ENCODE data around the gene STX16. TPM values are rescaled to one million over a fixed set of nuclear protein-coding genes. Genes with fewer than 3 reads are reported as not detected.

The STX16 gene
- total RNA-seq, 1 experiment from 2014 or later = 93.3 TPM

DNA sequence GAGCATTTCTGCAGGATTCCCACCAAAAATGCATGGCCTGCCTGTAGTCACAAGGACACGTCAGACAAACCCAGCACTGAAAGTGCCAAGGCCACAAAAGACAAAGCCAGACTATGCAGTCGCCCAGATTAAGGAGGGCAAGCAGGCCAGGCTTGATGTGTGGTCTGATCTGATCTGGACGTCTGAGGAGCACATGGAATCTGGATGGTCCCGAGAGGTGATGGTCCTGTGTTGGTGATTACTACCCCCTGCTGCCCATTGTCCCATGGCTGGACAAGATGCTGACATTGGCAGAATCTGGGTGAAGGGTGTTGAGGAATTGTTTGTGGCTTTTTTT, 58.6 kb downstream of the STX16 start:
- no peak for DNase-seq (ENCODE audit: unreplicated experiment)
- Mint-ChIP-seq H3K36me3 (ENCODE audit: insufficient read depth, unreplicated experiment) (peaks cover 9% of the 10 kb centered on the region), H3K9me3 (ENCODE audit: unreplicated experiment) (no peaks in the 10 kb centered on the region), H3K27ac (ENCODE audit: low read depth, unreplicated experiment) (no peak overlapping the region), H3K4me1 (ENCODE audit: insufficient read depth, unreplicated experiment) (no peaks in the 10 kb centered on the region), H3K4me3 (ENCODE audit: unreplicated experiment) (no peak overlapping the region), H3K27me3 (ENCODE audit: insufficient read depth, unreplicated experiment) (no peaks in the 10 kb centered on the region)
- TF ChIP-seq CTCF (IDR thresholded peaks at IDR 0.05; ENCODE audit: unreplicated experiment) = no peak
- CTCF ChIA-PET = no interaction called here
- POLR2A ChIA-PET = no interaction called here
- intact Hi-C loops (cut with micrococcal nuclease) = no loop called here
- BruUV-seq (replicated peaks) = no TSS peak

GRCh38 chr20:58710481-58711265, 59.6 kb downstream of the STX16 start:
- Mint-ChIP-seq H3K4me3 (ENCODE audit: unreplicated experiment) (no peak overlapping the region), H3K36me3 (ENCODE audit: insufficient read depth, unreplicated experiment) (peaks cover 7% of the 10 kb centered on the region), H3K4me1 (ENCODE audit: insufficient read depth, unreplicated experiment) (no peaks in the 10 kb centered on the region), H3K27ac (ENCODE audit: low read depth, unreplicated experiment) (no peak overlapping the region), H3K9me3 (ENCODE audit: unreplicated experiment) (no peaks in the 10 kb centered on the region), H3K27me3 (ENCODE audit: insufficient read depth, unreplicated experiment) (no peaks in the 10 kb centered on the region)
- no peak for DNase-seq (ENCODE audit: unreplicated experiment)
- TF ChIP-seq CTCF (IDR thresholded peaks at IDR 0.05; ENCODE audit: unreplicated experiment) = no peak
- BruUV-seq (replicated peaks) = no TSS peak
- ChIA-PET CTCF (interaction anchor here (0.6 kb wide), 1 partner anchor 8 kb away, joined by 3 read pairs; no protein-coding TSS in a partner anchor), POLR2A (no interaction called here)
- intact Hi-C loops (cut with micrococcal nuclease) = no loop called here

GRCh38 chr20:58711266-58712051, 60.4 kb downstream of the STX16 start:
- ChIA-PET POLR2A (no interaction called here), CTCF (interaction anchor here (0.6 to 0.7 kb wide), 2 partner anchors 9 to 474 kb away, joined by 3 read pairs; no protein-coding TSS in a partner anchor)
- Mint-ChIP-seq H3K9me3 (ENCODE audit: unreplicated experiment) (no peaks in the 10 kb centered on the region), H3K4me1 (ENCODE audit: insufficient read depth, unreplicated experiment) (no peaks in the 10 kb centered on the region), H3K36me3 (ENCODE audit: insufficient read depth, unreplicated experiment) (peaks cover 7% of the 10 kb centered on the region), H3K4me3 (ENCODE audit: unreplicated experiment) (no peak overlapping the region), H3K27ac (ENCODE audit: low read depth, unreplicated experiment) (no peak overlapping the region), H3K27me3 (ENCODE audit: insufficient read depth, unreplicated experiment) (no peaks in the 10 kb centered on the region)
- TF ChIP-seq CTCF (IDR thresholded peaks at IDR 0.05; ENCODE audit: unreplicated experiment) = no peak
- no TSS peak for BruUV-seq (replicated peaks)
- DNase-seq (ENCODE audit: unreplicated experiment) = no peak
- intact Hi-C loops (cut with micrococcal nuclease) = no loop called here

DNA sequence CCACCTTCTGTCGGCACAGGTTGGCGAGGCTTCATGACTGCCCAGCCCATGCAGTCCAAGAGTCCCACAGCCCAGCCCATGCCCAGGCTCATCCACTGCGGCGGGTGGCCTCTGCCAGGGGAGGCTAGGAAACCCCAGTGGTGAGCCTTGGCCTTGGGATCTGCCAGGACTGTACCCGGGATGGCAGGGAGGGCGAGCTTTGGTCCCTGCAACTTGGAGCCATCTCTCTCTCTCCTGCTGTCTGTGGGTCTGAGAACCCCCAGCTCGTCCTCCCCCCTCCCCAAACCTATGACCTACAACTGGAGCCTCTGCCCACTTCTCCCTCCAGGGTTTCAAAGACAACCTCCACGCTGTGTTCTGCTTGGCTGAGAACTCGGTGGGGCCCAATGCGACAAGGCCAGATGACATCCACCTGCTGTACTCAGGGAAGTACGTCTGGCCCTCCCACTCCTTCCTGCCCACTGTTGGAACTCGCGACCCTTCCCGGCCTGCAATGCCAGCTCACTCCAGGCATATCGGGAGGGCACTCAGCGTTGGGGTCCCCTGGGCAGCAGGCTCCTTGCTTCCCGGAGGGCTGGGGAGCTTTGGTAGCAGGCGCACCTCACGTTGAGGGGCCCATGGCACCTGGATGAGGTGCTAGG, 61.2 kb downstream of the STX16 start:
- BruUV-seq (replicated peaks) = no TSS peak
- Mint-ChIP-seq H3K4me3 (ENCODE audit: unreplicated experiment) (no peak overlapping the region), H3K4me1 (ENCODE audit: insufficient read depth, unreplicated experiment) (no peaks in the 10 kb centered on the region), H3K27ac (ENCODE audit: low read depth, unreplicated experiment) (no peak overlapping the region), H3K9me3 (ENCODE audit: unreplicated experiment) (no peaks in the 10 kb centered on the region), H3K27me3 (ENCODE audit: insufficient read depth, unreplicated experiment) (no peaks in the 10 kb centered on the region), H3K36me3 (ENCODE audit: insufficient read depth, unreplicated experiment) (peaks cover 5% of the 10 kb centered on the region)
- DNase-seq (ENCODE audit: unreplicated experiment) = no peak
- no peak for TF ChIP-seq CTCF (IDR thresholded peaks at IDR 0.05; ENCODE audit: unreplicated experiment)
- CTCF ChIA-PET = interaction anchor here (0.7 kb wide), 1 partner anchor 473 kb away, joined by 3 read pairs; no protein-coding TSS in a partner anchor
- intact Hi-C loops (cut with micrococcal nuclease) = no loop called here
- POLR2A ChIA-PET = no interaction called here

All from MCF 10A (cell line).